ENCODE measurements around the gene FSIP1.

The FSIP1 gene

GRCh38 chr15:39701988-39702387, 80.7 kb downstream of the FSIP1 start:
- Histone ChIP-seq H3K27ac (ENCODE audit: low read depth, low read length) (no peak overlapping the region), H3K4me2 (ENCODE audit: low read length) (no peak overlapping the region), H3K79me2 (ENCODE audit: control insufficient read depth, low read length) (no peaks in the 10 kb centered on the region), H3K9me2 (replicated peaks; ENCODE audit: control insufficient read depth, low read length) (no peaks in the 10 kb centered on the region), H3K9me3 (ENCODE audit: control insufficient read depth, insufficient read depth, low read length) (no peaks in the 10 kb centered on the region), H3K4me3 (ENCODE audit: low read length) (no peak overlapping the region), H3K36me3 (ENCODE audit: control insufficient read depth, low read length) (no peaks in the 10 kb centered on the region), H4K20me1 (ENCODE audit: control insufficient read depth, insufficient read depth, low read depth, low read length) (no peaks in the 10 kb centered on the region), H3K4me1 (ENCODE audit: control insufficient read depth, low read length) (no peaks in the 10 kb centered on the region), H3F3A (ENCODE audit: control insufficient read depth, insufficient read depth) (no peaks in the 10 kb centered on the region), H3K27me3 (ENCODE audit: control insufficient read depth, low read length) (peaks cover 16% of the 10 kb centered on the region; the same call in 1 of the 2 replicates)
- TF ChIP-seq EZH2phosphoT487 (IDR thresholded peaks at IDR 0.05; ENCODE audit: borderline replicate concordance, low read length): no peak
- TF ChIP-seq, protein P1, sequence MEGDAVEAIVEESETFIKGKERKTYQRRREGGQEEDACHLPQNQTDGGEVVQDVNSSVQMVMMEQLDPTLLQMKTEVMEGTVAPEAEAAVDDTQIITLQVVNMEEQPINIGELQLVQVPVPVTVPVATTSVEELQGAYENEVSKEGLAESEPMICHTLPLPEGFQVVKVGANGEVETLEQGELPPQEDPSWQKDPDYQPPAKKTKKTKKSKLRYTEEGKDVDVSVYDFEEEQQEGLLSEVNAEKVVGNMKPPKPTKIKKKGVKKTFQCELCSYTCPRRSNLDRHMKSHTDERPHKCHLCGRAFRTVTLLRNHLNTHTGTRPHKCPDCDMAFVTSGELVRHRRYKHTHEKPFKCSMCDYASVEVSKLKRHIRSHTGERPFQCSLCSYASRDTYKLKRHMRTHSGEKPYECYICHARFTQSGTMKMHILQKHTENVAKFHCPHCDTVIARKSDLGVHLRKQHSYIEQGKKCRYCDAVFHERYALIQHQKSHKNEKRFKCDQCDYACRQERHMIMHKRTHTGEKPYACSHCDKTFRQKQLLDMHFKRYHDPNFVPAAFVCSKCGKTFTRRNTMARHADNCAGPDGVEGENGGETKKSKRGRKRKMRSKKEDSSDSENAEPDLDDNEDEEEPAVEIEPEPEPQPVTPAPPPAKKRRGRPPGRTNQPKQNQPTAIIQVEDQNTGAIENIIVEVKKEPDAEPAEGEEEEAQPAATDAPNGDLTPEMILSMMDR (IDR thresholded peaks at IDR 0.05; ENCODE audit: low read depth, low read length, poor library complexity, severe bottlenecking): no peak

DNA sequence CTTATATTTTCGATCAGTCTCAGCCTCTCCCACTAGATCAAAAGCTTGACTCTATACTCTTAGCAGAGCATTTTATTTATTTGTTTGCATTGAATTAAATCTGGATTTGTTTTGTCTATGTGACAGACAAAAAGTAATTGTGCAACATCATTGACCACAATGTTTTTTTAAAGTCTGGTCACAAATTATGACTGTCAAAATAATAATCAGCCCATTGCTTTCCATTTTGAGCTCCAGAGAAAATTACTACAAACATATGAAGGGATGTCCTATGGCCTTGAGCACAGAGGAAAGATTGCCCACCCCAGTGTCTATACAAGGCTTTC, 82.3 kb downstream of the FSIP1 start:
- Histone ChIP-seq H3K36me3 (ENCODE audit: control insufficient read depth, low read length) (no peaks in the 10 kb centered on the region), H3K4me3 (ENCODE audit: low read length) (no peak overlapping the region), H3K9me3 (ENCODE audit: control insufficient read depth, insufficient read depth, low read length) (no peaks in the 10 kb centered on the region), H3K27ac (ENCODE audit: low read depth, low read length) (no peak overlapping the region), H3K9me2 (replicated peaks; ENCODE audit: control insufficient read depth, low read length) (no peaks in the 10 kb centered on the region), H3K4me2 (ENCODE audit: low read length) (no peak overlapping the region), H3K4me1 (ENCODE audit: control insufficient read depth, low read length) (no peaks in the 10 kb centered on the region), H3K27me3 (ENCODE audit: control insufficient read depth, low read length) (peaks cover 22% of the 10 kb centered on the region), H3F3A (ENCODE audit: control insufficient read depth, insufficient read depth) (no peaks in the 10 kb centered on the region), H4K20me1 (ENCODE audit: control insufficient read depth, insufficient read depth, low read depth, low read length) (no peaks in the 10 kb centered on the region), H3K79me2 (ENCODE audit: control insufficient read depth, low read length) (no peaks in the 10 kb centered on the region)
- TF ChIP-seq, protein P1 (IDR thresholded peaks at IDR 0.05; ENCODE audit: low read depth, low read length, poor library complexity, severe bottlenecking): no peak
- no peak for TF ChIP-seq EZH2phosphoT487 (IDR thresholded peaks at IDR 0.05; ENCODE audit: borderline replicate concordance, low read length)

- H3K79me2 ChIP-seq (ENCODE audit: control insufficient read depth, low read length): no peaks in the 10 kb centered on the region
- no peaks in the 10 kb centered on the region for H3K9me2 ChIP-seq (replicated peaks; ENCODE audit: control insufficient read depth, low read length)
- no peak for TF ChIP-seq EZH2phosphoT487 (IDR thresholded peaks at IDR 0.05; ENCODE audit: borderline replicate concordance, low read length)
- TF ChIP-seq, protein P1 (IDR thresholded peaks at IDR 0.05; ENCODE audit: low read depth, low read length, poor library complexity, severe bottlenecking): no peak
- H3F3A ChIP-seq (ENCODE audit: control insufficient read depth, insufficient read depth): no peaks in the 10 kb centered on the region
- no peak overlapping the region for H3K4me2 ChIP-seq (ENCODE audit: low read length)
- no peaks in the 10 kb centered on the region for H3K4me1 ChIP-seq (ENCODE audit: control insufficient read depth, low read length)
- H4K20me1 ChIP-seq (ENCODE audit: control insufficient read depth, insufficient read depth, low read depth, low read length): no peaks in the 10 kb centered on the region
- H3K9me3 ChIP-seq (ENCODE audit: control insufficient read depth, insufficient read depth, low read length): no peaks in the 10 kb centered on the region
- no peak overlapping the region for H3K27ac ChIP-seq (ENCODE audit: low read depth, low read length)
- H3K4me3 ChIP-seq (ENCODE audit: low read length): no peak overlapping the region
- H3K36me3 ChIP-seq (ENCODE audit: control insufficient read depth, low read length): no peaks in the 10 kb centered on the region
- H3K27me3 ChIP-seq (ENCODE audit: control insufficient read depth, low read length): peaks cover 20% of the 10 kb centered on the region
These were observed 82.9 kb downstream of the FSIP1 start for GRCh38 chr15:39699516-39700374.

Measured in DOHH2 (cell line).